Measurements from ENCODE around the gene TSPEAR. TPM values are rescaled to one million over a fixed set of nuclear protein-coding genes. Genes with fewer than 3 reads are reported as not detected.
"Not testable (repeated sequence)": the region's sequence is repeated elsewhere in the genome, so short reads cannot be mapped to it uniquely, and the experiment has no call there.

Gene TSPEAR
- total RNA-seq, 1 experiment from 2014 or later, result not detected

DNA sequence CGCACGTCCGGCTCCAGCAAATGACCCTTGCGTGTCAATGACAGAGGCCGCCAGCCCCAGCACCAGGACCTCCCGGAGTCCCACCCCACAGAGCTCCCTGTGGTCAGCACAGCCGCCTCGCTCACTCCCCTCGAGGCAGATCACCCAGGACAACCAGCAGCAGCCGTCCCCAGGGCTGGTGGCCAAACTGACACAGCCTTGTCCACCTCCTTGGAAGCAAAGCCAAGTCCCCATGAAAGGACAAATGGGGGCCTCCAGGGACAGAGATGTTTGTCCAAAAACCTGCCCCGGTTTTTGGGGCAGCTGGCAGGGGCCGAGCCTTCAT lies 72.1 kb downstream of the TSPEAR start:
- CTCF ChIA-PET, result interaction anchor here (0.6 kb wide), 1 partner anchor 278 kb away, joined by 4 read pairs; no protein-coding TSS in a partner anchor
- DNase-seq (ENCODE audit: low read depth, low spot score) (no peak), ATAC-seq (no peak)
- Histone ChIP-seq H3K36me3 (ENCODE audit: control insufficient read depth, insufficient read depth, low read length) (no peaks in the 10 kb centered on the region), H3K27me3 (ENCODE audit: control insufficient read depth, insufficient read depth, low read length) (no peaks in the 10 kb centered on the region), H3K4me3 (ENCODE audit: low read depth in 2 of 2, low read length in 2 of 2) (no peak overlapping the region), H3K27ac (ENCODE audit: low read length) (no peak overlapping the region), H3K4me1 (ENCODE audit: control insufficient read depth, insufficient read depth, low read length) (no peaks in the 10 kb centered on the region), H3K9me3 (ENCODE audit: control insufficient read depth, insufficient read depth, low read depth, low read length) (no peaks in the 10 kb centered on the region)
- TF ChIP-seq SIN3A (IDR thresholded peaks at IDR 0.05; ENCODE audit: borderline replicate concordance, insufficient read depth, low read depth, low read length) (no peak), POLR2AphosphoS5 (IDR thresholded peaks at IDR 0.05; ENCODE audit: low read depth, low read length) (no peak), TCF7L2 (IDR thresholded peaks at IDR 0.05; ENCODE audit: low read depth, low read length) (no peak), CTCF (IDR thresholded peaks at IDR 0.05) (no peak)
- TF ChIP-seq, protein P1, sequence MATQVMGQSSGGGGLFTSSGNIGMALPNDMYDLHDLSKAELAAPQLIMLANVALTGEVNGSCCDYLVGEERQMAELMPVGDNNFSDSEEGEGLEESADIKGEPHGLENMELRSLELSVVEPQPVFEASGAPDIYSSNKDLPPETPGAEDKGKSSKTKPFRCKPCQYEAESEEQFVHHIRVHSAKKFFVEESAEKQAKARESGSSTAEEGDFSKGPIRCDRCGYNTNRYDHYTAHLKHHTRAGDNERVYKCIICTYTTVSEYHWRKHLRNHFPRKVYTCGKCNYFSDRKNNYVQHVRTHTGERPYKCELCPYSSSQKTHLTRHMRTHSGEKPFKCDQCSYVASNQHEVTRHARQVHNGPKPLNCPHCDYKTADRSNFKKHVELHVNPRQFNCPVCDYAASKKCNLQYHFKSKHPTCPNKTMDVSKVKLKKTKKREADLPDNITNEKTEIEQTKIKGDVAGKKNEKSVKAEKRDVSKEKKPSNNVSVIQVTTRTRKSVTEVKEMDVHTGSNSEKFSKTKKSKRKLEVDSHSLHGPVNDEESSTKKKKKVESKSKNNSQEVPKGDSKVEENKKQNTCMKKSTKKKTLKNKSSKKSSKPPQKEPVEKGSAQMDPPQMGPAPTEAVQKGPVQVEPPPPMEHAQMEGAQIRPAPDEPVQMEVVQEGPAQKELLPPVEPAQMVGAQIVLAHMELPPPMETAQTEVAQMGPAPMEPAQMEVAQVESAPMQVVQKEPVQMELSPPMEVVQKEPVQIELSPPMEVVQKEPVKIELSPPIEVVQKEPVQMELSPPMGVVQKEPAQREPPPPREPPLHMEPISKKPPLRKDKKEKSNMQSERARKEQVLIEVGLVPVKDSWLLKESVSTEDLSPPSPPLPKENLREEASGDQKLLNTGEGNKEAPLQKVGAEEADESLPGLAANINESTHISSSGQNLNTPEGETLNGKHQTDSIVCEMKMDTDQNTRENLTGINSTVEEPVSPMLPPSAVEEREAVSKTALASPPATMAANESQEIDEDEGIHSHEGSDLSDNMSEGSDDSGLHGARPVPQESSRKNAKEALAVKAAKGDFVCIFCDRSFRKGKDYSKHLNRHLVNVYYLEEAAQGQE (IDR thresholded peaks at IDR 0.05; ENCODE audit: insufficient read depth in 1 of 2, low read depth in 2 of 2, low read length in 1 of 2), result no peak
- intact Hi-C loops (cut with micrococcal nuclease; ENCODE audit: unreplicated experiment) (no loop called here), in situ Hi-C loops (cut with HindIII; ENCODE audit: low pct_unique_long_range_greater_than_20kb, low sequenced_read_pairs) (no loop called here)
- POLR2A ChIA-PET, result no interaction called here
- BruUV-seq (replicated peaks), result no TSS peak

- intact Hi-C loops (cut with micrococcal nuclease; ENCODE audit: unreplicated experiment); H3K9me3 ChIP-seq (ENCODE audit: control insufficient read depth, insufficient read depth, low read depth, low read length); ATAC-seq; in situ Hi-C loops (cut with HindIII; ENCODE audit: low pct_unique_long_range_greater_than_20kb, low sequenced_read_pairs); H3K4me1 ChIP-seq (ENCODE audit: control insufficient read depth, insufficient read depth, low read length); POLR2A ChIA-PET; H3K27me3 ChIP-seq (ENCODE audit: control insufficient read depth, insufficient read depth, low read length); H3K4me3 ChIP-seq (ENCODE audit: low read depth in 2 of 2, low read length in 2 of 2); DNase-seq (ENCODE audit: low read depth, low spot score); H3K36me3 ChIP-seq (ENCODE audit: control insufficient read depth, insufficient read depth, low read length); H3K27ac ChIP-seq (ENCODE audit: low read length); BruUV-seq (replicated peaks): not testable (repeated sequence)
- CTCF ChIA-PET, result interaction anchor here (0.6 kb wide), 1 partner anchor 278 kb away, joined by 4 read pairs; no protein-coding TSS in a partner anchor
Observed at GRCh38 chr21:44638506-44639330, 72.7 kb downstream of the TSPEAR start.

DNA sequence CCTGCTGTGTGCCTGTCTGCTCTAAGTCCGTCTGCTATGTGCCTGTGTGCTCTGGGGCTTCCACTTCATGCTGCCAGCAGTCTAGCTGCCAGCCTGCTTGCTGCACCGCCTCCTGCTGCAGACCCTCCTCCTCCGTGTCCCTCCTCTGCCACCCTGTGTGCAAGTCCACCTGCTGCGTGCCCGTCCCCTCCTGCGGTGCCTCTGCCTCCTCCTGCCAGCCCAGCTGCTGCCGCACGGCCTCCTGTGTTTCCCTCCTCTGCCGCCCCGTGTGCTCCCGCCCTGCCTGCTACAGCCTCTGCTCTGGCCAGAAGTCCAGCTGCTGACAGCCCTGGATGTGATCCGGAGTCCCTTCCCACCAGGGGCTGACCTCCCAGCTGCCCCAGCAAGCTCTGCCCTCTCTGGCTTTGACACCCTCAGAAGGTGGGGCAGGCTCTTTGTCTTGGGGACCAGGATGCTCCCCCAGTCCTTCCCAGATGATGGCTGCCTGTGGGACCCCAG lies 73.5 kb downstream of the TSPEAR start:
- in situ Hi-C loops (cut with HindIII; ENCODE audit: low pct_unique_long_range_greater_than_20kb, low sequenced_read_pairs); CTCF ChIA-PET: not testable (repeated sequence)

More for the DNA sequence above, 73.5 kb downstream of the TSPEAR start:
- H3K4me3 ChIP-seq (ENCODE audit: low read depth in 2 of 2, low read length in 2 of 2); BruUV-seq (replicated peaks); DNase-seq (ENCODE audit: low read depth, low spot score); POLR2A ChIA-PET; intact Hi-C loops (cut with micrococcal nuclease; ENCODE audit: unreplicated experiment); H3K9me3 ChIP-seq (ENCODE audit: control insufficient read depth, insufficient read depth, low read depth, low read length); H3K27ac ChIP-seq (ENCODE audit: low read length); H3K27me3 ChIP-seq (ENCODE audit: control insufficient read depth, insufficient read depth, low read length); H3K4me1 ChIP-seq (ENCODE audit: control insufficient read depth, insufficient read depth, low read length); H3K36me3 ChIP-seq (ENCODE audit: control insufficient read depth, insufficient read depth, low read length): not testable (repeated sequence)
- ATAC-seq, result peak; percentile 65
